Measurements from ENCODE around the gene INPPL1. TPM values are rescaled to one million over a fixed set of nuclear protein-coding genes. Genes with fewer than 3 reads are reported as not detected.

Gene INPPL1
- total and polyA plus RNA-seq, 7 donors, result 30.0 to 195 (median 77.1) TPM

- Histone ChIP-seq H3K4me1 (peaks cover 2 to 49% (median 43%) of the 10 kb centered on the region in 4 donors), H3K27ac (peak overlapping the region; percentile 95 to 99 (median 98)), H3K9me3 (no peaks in the 10 kb centered on the region), H3K27me3 (no peaks in the 10 kb centered on the region), H3K36me3 (peaks cover 5 to 19% (median 10%) of the 10 kb centered on the region in 4 donors), H3K4me3 (peak overlapping the region; percentile 65 to 91 (median 80))
- intact Hi-C loops (cut with DNase I), result loop anchor here (5.0 kb wide), 3 partner anchors 112 to 297 kb away; partner anchors contain the start of genes ANAPC15, RNF121 and XNDC1N
- peak; percentile 95 for DNase-seq
- WGBS, 2 donors, result 1% methylated on average over 84 of the region's 84 CpGs
- TF ChIP-seq POLR2A (IDR thresholded peaks at IDR 0.05), result peak in 1 of 2 donors; percentile 43
- no peak for TF ChIP-seq CTCF (IDR thresholded peaks at IDR 0.05)
- TF ChIP-seq POLR2AphosphoS5 (IDR thresholded peaks at IDR 0.05), result peak in 3 of 4 donors; percentile 44 to 64 (median 57)
- TF ChIP-seq EP300 (IDR thresholded peaks at IDR 0.05), result peak in 1 of 4 donors; percentile 20
Observed at GRCh38 chr11:72223615-72224563, 678 bp upstream of the INPPL1 start.

GRCh38 chr11:72225411-72225951, 914 bp downstream of the INPPL1 start:
- Histone ChIP-seq H3K36me3 (peaks cover 21 to 35% (median 25%) of the 10 kb centered on the region in 4 donors), H3K4me3 (peak overlapping the region; percentile 65 to 91 (median 80)), H3K4me1 (peaks cover 2 to 49% (median 43%) of the 10 kb centered on the region in 4 donors), H3K27me3 (no peaks in the 10 kb centered on the region), H3K9me3 (no peaks in the 10 kb centered on the region), H3K27ac (peak overlapping the region; percentile 95 to 99 (median 98))
- WGBS, 2 donors, result 13 to 18% methylated on average over 11 of the region's 11 CpGs
- intact Hi-C loops (cut with DNase I), result loop anchor here (1.0 kb wide), 1 partner anchor 13 kb away; no protein-coding TSS in a partner anchor
- no peak for TF ChIP-seq POLR2A (IDR thresholded peaks at IDR 0.05)
- peak; percentile 64 for DNase-seq

- no peak for DNase-seq
- Histone ChIP-seq H3K27ac (peak overlapping the region in 1 of 4 donors; percentile 99), H3K4me1 (peaks cover 2 to 49% (median 43%) of the 10 kb centered on the region in 4 donors), H3K9me3 (no peaks in the 10 kb centered on the region), H3K36me3 (peaks cover 32 to 47% (median 37%) of the 10 kb centered on the region in 4 donors), H3K27me3 (no peaks in the 10 kb centered on the region), H3K4me3 (no peak overlapping the region)
- TF ChIP-seq POLR2A (IDR thresholded peaks at IDR 0.05) (no peak), CTCF (IDR thresholded peaks at IDR 0.05) (no peak), EP300 (IDR thresholded peaks at IDR 0.05) (no peak), POLR2AphosphoS5 (IDR thresholded peaks at IDR 0.05) (no peak)
- 76 to 86% methylated on average over 5 of the region's 5 CpGs for WGBS, 2 donors
- intact Hi-C loops (cut with DNase I), result no loop called here
Observed at GRCh38 chr11:72226701-72227100, 2.1 kb downstream of the INPPL1 start.

GRCh38 chr11:72227316-72228228, 3.0 kb downstream of the INPPL1 start:
- Histone ChIP-seq H3K27ac (peak overlapping the region in 3 of 4 donors; percentile 19 to 38 (median 29)), H3K9me3 (no peaks in the 10 kb centered on the region), H3K36me3 (peaks cover 41 to 56% (median 45%) of the 10 kb centered on the region in 4 donors), H3K27me3 (no peaks in the 10 kb centered on the region), H3K4me3 (no peak overlapping the region), H3K4me1 (peaks cover 2 to 40% (median 37%) of the 10 kb centered on the region in 4 donors)
- intact Hi-C loops (cut with DNase I), result no loop called here
- DNase-seq, result peak; percentile 77
- 76 to 80% methylated on average over 14 of the region's 14 CpGs for WGBS, 2 donors
- TF ChIP-seq POLR2A (IDR thresholded peaks at IDR 0.05), result no peak
- TF ChIP-seq CTCF (IDR thresholded peaks at IDR 0.05), result no peak
- TF ChIP-seq EP300 (IDR thresholded peaks at IDR 0.05), result no peak
- TF ChIP-seq POLR2AphosphoS5 (IDR thresholded peaks at IDR 0.05), result no peak

Data from sigmoid colon (tissue), 7 donors.